ENCODE data around the gene VAT1. TPM values are rescaled to one million over a fixed set of nuclear protein-coding genes. Genes with fewer than 3 reads are reported as not detected.

VAT1 gene
- total and polyA plus RNA-seq, 9 of the 15 experiments (the other 6 are each of a cell fraction or from before 2014, with no cell fraction given), result 29.4 to 153 (median 66.7) TPM

GRCh38 chr17:42999003-42999525, 23.1 kb downstream of the VAT1 start (continued):
- TF ChIP-seq E2F8 (IDR thresholded peaks at IDR 0.05; ENCODE audit: low read depth, partially characterized antibody) (no peak), E2F1 (CRISPR knock-in tag; IDR thresholded peaks at IDR 0.05) (no peak), MXI1 (IDR thresholded peaks at IDR 0.05; ENCODE audit: low read depth, low read length) (no peak), PURB (CRISPR knock-in tag; IDR thresholded peaks at IDR 0.05; ENCODE audit: low read depth) (no peak), ZBTB1 (CRISPR knock-in tag; IDR thresholded peaks at IDR 0.05; ENCODE audit: borderline replicate concordance, low read depth) (no peak), ZZZ3 (IDR thresholded peaks at IDR 0.05) (no peak), RBM14 (IDR thresholded peaks at IDR 0.05; ENCODE audit: borderline replicate concordance, insufficient read depth, low read depth, low read length) (no peak), SAP30 (IDR thresholded peaks at IDR 0.05; ENCODE audit: borderline replicate concordance, insufficient read depth, low read depth, low read length, poor library complexity, severe bottlenecking) (no peak), MLLT1 (IDR thresholded peaks at IDR 0.05) (0 out of 4 replicates have a peak, but pooled peaks of 1 of the 2 experiments have one; percentile 8), JUNB (CRISPR knock-in tag; conservative IDR thresholded peaks at IDR 0.05) (no peak), SFPQ (IDR thresholded peaks at IDR 0.05; ENCODE audit: low read depth, low read length) (no peak), TEAD1 (CRISPR knock-in tag; IDR thresholded peaks at IDR 0.05) (no peak), POLR2AphosphoS5 (IDR thresholded peaks at IDR 0.05; ENCODE audit: control insufficient read depth, insufficient read depth, low read depth, low read length) (no peak), E2F4 (CRISPR knock-in tag; IDR thresholded peaks at IDR 0.05; ENCODE audit: low read depth) (no peak)

All from K562 (cell line).